WERI-Rb-1 (cell line): ENCODE measurements around the gene PARP3.

Experiments
- DNase-seq: peaks from one replicate; pipeline ENCODE4 v3.0.0-alpha.2; 2020
- H3K27ac ChIP-seq: fragments of 250-450 bp; sonication (Bioruptor Pico); 2 replicates; pipeline ENCODE4 v1.5.1; 2020; ENCODE audit warnings: mild to moderate bottlenecking, moderate library complexity
- H3K27me3 ChIP-seq: fragments of 250-450 bp; sonication (Bioruptor Pico); 2 replicates; pipeline ENCODE4 v1.5.1; 2021; ENCODE audit warnings: mild to moderate bottlenecking, low read depth, moderate library complexity; ENCODE audit not compliant: insufficient read depth, severe bottlenecking
- H3K36me3 ChIP-seq: fragments of 250-450 bp; sonication (Bioruptor Pico); 2 replicates; pipeline ENCODE4 v1.5.1; 2020; ENCODE audit warnings: mild to moderate bottlenecking, moderate library complexity
- H3K4me3 ChIP-seq: 2 replicates; pipeline ENCODE4 v1.5.1; 2011; ENCODE audit warnings: low read depth, mild to moderate bottlenecking, control low read depth, low read length
- H3K9me3 ChIP-seq: fragments of 250-450 bp; sonication (Bioruptor Pico); 2 replicates; pipeline ENCODE4 v1.5.1; 2021; ENCODE audit warnings: mild to moderate bottlenecking, moderate library complexity; ENCODE audit not compliant: severe bottlenecking
- CTCF ChIP-seq: IDR thresholded peaks from 2 replicates; pipeline ENCODE4 v1.5.1; 2011; ENCODE audit warnings: low read depth, mild to moderate bottlenecking, control low read depth, inconsistent platforms, low read length

Gene PARP3

GRCh38 chr3:51983578-51984268 lies 41.6 kb downstream of the PARP3 start:
- peaks cover 2% of the 10 kb centered on the region; the same call in 1 of the 2 replicates for H3K36me3 ChIP-seq
- peak overlapping the region; percentile 84 for H3K27ac ChIP-seq
- DNase-seq: no peak
- H3K9me3 ChIP-seq: no peaks in the 10 kb centered on the region
- peak overlapping the region; percentile 62 for H3K4me3 ChIP-seq
- TF ChIP-seq CTCF: no peak
- no peaks in the 10 kb centered on the region for H3K27me3 ChIP-seq

GRCh38 chr3:51984269-51984647 lies 42.1 kb downstream of the PARP3 start:
- DNase-seq: no peak
- TF ChIP-seq CTCF: no peak
- no peaks in the 10 kb centered on the region for H3K27me3 ChIP-seq
- H3K36me3 ChIP-seq: peaks cover 6% of the 10 kb centered on the region
- H3K27ac ChIP-seq: peak overlapping the region; percentile 84
- no peak overlapping the region for H3K4me3 ChIP-seq
- H3K9me3 ChIP-seq: no peaks in the 10 kb centered on the region

DNA sequence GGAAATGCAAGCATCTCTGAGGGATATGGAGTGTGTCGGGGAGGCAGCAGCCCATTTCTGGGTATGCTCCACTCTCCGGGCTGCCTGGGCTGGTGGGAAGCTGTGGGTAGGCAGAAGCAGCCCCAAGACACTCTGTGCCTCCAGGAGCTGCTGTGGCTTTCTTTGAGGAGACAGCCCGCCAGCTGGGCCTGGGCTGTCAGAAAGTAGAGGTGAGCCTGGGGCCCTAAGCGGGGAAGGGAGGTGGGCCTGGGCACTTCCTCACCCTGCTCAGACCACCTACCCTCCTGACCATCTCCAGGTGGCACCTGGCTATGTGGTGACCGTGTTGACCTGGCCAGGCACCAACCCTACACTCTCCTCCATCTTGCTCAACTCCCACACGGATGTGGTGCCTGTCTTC lies 42.9 kb downstream of the PARP3 start:
- Histone ChIP-seq H3K27ac (no peak overlapping the region), H3K36me3 (peaks cover 8% of the 10 kb centered on the region), H3K27me3 (no peaks in the 10 kb centered on the region), H3K9me3 (no peaks in the 10 kb centered on the region), H3K4me3 (no peak overlapping the region)
- no peak for TF ChIP-seq CTCF
- DNase-seq: no peak

- TF ChIP-seq CTCF: no peak
- Histone ChIP-seq H3K27ac (no peak overlapping the region), H3K9me3 (no peaks in the 10 kb centered on the region), H3K36me3 (peaks cover 11% of the 10 kb centered on the region), H3K4me3 (no peak overlapping the region), H3K27me3 (no peaks in the 10 kb centered on the region)
- no peak for DNase-seq
Observed at GRCh38 chr3:51986010-51986947, 44.1 kb downstream of the PARP3 start.

- no peak for TF ChIP-seq CTCF
- no peak overlapping the region for H3K27ac ChIP-seq
Observed at GRCh38 chr3:51987568-51987967, 45.4 kb downstream of the PARP3 start.

More at GRCh38 chr3:51987568-51987967, 45.4 kb downstream of the PARP3 start:
- Histone ChIP-seq H3K4me3 (no peak overlapping the region), H3K27me3 (no peaks in the 10 kb centered on the region), H3K9me3 (no peaks in the 10 kb centered on the region), H3K36me3 (peaks cover 22% of the 10 kb centered on the region)
- DNase-seq: no peak
